ENCODE data around the gene CDH13.

GRCh38 chr16:82876951-82877350 lies 250.2 kb downstream of the CDH13 start:
- TF ChIP-seq CTCF (IDR thresholded peaks at IDR 0.05; ENCODE audit: low read length) (no peak), EZH2 (optimal IDR thresholded peaks at IDR 0.05; ENCODE audit: low read depth, low read length) (no peak), EZH2phosphoT487 (IDR thresholded peaks at IDR 0.05; ENCODE audit: low read length) (no peak)
